Measurements from ENCODE around the gene TEX54.

DNA sequence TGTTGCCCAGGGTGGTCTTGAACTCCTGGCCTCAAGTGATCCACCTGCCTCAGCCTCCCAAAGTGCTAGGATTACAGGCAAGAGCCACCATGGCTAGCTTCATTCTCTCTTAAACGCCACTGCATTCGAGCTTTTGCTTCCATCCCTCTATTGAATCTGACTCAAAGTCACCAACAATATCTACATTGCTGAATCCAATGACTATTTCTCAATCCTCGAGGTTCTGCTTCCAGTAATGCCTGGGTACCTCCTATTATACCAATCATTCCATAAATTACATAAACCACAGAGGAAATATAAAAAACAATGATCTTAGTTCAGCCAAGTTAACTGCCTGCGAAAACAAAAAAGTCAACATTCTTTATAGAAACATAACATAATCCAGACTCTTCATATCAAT is 15.5 kb downstream of the TEX54 start:
- TF ChIP-seq, protein P1, sequence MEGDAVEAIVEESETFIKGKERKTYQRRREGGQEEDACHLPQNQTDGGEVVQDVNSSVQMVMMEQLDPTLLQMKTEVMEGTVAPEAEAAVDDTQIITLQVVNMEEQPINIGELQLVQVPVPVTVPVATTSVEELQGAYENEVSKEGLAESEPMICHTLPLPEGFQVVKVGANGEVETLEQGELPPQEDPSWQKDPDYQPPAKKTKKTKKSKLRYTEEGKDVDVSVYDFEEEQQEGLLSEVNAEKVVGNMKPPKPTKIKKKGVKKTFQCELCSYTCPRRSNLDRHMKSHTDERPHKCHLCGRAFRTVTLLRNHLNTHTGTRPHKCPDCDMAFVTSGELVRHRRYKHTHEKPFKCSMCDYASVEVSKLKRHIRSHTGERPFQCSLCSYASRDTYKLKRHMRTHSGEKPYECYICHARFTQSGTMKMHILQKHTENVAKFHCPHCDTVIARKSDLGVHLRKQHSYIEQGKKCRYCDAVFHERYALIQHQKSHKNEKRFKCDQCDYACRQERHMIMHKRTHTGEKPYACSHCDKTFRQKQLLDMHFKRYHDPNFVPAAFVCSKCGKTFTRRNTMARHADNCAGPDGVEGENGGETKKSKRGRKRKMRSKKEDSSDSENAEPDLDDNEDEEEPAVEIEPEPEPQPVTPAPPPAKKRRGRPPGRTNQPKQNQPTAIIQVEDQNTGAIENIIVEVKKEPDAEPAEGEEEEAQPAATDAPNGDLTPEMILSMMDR (IDR thresholded peaks at IDR 0.05) = no peak
- TF ChIP-seq POLR2A (IDR thresholded peaks at IDR 0.05) = no peak

Measured in esophagus squamous epithelium (tissue), 4 donors.